ENCODE measurements around the gene DHX38.

The DHX38 gene

GRCh38 chr16:72084445-72084844 lies 9.2 kb upstream of the DHX38 start:
- DNase-seq = no peak

- no peak for DNase-seq
Observed at GRCh38 chr16:72085002-72085401, 8.6 kb upstream of the DHX38 start.

- no peak for DNase-seq
Observed at GRCh38 chr16:72091217-72091616, 2.4 kb upstream of the DHX38 start.

GRCh38 chr16:72092832-72093447 lies 707 bp upstream of the DHX38 start:
- DNase-seq = no peak

- peak; percentile 72 for DNase-seq
Observed at GRCh38 chr16:72094266-72094610, 591 bp downstream of the DHX38 start.

- DNase-seq = no peak
Observed at GRCh38 chr16:72098936-72099335, 5.3 kb downstream of the DHX38 start.

- peak; percentile 53 for DNase-seq
Observed at GRCh38 chr16:72099377-72099818, 5.8 kb downstream of the DHX38 start.

GRCh38 chr16:72101195-72101594 lies 7.5 kb downstream of the DHX38 start:
- DNase-seq = no peak

GRCh38 chr16:72104905-72105304 lies 11.3 kb downstream of the DHX38 start:
- DNase-seq = no peak

- no peak for DNase-seq
Observed at GRCh38 chr16:72105978-72106377, 12.3 kb downstream of the DHX38 start.

- no peak for DNase-seq
Observed at GRCh38 chr16:72107371-72107770, 13.7 kb downstream of the DHX38 start.

- no peak for DNase-seq
Observed at GRCh38 chr16:72108353-72109102, 14.9 kb downstream of the DHX38 start.

- DNase-seq = no peak
Observed at GRCh38 chr16:72109300-72109699, 15.7 kb downstream of the DHX38 start.

- no peak for DNase-seq
Observed at GRCh38 chr16:72109966-72110530, 16.4 kb downstream of the DHX38 start.

- no peak for DNase-seq
Observed at GRCh38 chr16:72110662-72111615, 17.3 kb downstream of the DHX38 start.

GRCh38 chr16:72111657-72112451 lies 18.2 kb downstream of the DHX38 start:
- no peak for DNase-seq

GRCh38 chr16:72112452-72112792 lies 18.8 kb downstream of the DHX38 start:
- no peak for DNase-seq

- DNase-seq = no peak
Observed at GRCh38 chr16:72112906-72113615, 19.4 kb downstream of the DHX38 start.

GRCh38 chr16:72113616-72113945 lies 19.9 kb downstream of the DHX38 start:
- DNase-seq = no peak

GRCh38 chr16:72120026-72120425 lies 26.4 kb downstream of the DHX38 start:
- DNase-seq = no peak

- no peak for DNase-seq
Observed at GRCh38 chr16:72122308-72122707, 28.7 kb downstream of the DHX38 start.

- DNase-seq = no peak
Observed at GRCh38 chr16:72122916-72123315, 29.3 kb downstream of the DHX38 start.

Data from stimulated activated CD4-positive, alpha-beta T cell treated with anti-CD3 and anti-CD28 coated beads, Interleukin-4, amount 100 ng/mL, for 24 hours (primary cell).